Stimulated activated CD8-positive, alpha-beta memory T cell treated with anti-CD3 and anti-CD28 coated beads, Interleukin-15, amount 100 ng/mL, for 1 hour (primary cell): ENCODE data around the gene RPTOR.

Experiments used
- DNase-seq: peaks from one replicate; pipeline ENCODE4 v3.0.0-alpha.2; 2020; ENCODE audit warnings: low read depth

The RPTOR gene

DNA sequence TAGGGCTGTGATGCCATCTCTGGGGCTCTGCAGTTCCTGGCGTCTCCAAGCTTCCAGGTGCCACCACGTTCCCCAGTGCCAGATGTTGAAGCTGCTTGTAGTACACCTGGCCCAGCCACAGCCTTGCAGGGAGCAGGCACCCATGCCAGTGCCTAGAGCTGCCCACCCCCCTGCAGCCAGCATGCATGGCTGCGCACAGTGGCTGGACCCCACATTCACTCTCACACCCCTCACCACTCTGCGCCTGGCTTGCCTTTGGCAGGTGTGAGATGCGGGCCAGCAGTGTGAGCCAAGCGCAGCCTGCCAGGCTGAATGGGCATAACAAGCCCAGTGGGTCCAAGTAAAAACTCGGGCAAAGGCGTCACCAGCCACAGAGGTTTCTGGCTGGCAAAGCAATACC lies 371.6 kb downstream of the RPTOR start:
- no peak for DNase-seq

DNA sequence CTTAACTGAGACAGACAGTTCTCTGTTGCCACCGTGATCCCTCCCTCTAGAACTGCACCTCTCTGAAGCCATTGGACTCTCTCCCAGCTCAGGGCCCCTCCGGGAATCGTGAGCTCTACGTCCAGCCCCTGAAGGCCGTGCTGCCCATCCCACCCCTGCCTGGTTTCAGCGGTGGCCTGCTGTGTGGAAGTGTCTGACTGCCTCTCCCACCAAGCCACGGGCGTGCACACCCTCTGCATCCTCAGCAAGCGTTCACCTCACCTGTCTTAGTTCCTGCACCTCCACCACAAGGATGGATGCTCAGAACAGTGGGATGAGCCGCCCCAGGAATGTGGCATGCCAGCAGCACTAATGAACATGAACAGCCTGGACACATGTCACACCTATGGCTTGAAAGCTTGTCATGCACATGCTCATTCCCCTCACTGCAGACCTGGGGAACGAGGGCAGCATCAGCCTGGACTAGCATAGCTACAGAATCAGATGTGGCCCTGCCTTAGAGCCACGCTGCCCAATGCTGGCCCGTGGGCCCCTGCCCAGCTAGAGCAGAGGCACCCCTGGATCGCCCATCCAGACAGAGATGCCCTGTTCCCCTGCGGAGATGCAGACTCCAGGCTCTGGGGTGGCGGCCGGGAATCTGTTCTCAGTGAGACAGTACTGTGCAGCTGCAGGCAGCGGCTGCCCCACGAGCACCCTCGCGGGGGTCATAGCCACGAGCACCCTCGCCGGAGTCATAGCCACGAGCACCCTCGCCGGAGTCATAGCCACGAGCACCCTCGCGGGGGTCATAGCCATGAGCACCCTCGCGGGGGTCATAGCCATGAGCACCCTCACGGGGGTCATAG lies 373.3 kb downstream of the RPTOR start:
- no peak for DNase-seq

DNA sequence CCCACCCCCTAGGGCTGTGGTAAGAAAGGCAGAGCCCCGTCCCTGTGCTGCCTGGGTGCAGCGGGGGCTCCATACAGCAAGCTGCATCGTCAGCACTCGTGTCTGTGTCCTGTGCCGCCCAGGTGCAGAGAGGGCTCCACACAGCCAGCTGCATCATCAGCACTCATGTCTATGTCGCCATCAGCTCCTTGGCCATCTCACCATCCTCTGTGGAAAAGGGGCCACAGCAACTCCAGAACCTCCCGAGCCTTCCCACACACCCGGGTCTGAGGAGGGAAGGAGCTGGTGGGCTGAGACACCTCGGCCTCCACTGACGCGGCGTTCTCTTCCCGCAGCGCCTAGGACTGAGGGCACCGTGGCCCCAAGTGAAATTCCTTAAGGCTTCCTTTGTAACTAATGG lies 374.1 kb downstream of the RPTOR start:
- DNase-seq: no peak

DNA sequence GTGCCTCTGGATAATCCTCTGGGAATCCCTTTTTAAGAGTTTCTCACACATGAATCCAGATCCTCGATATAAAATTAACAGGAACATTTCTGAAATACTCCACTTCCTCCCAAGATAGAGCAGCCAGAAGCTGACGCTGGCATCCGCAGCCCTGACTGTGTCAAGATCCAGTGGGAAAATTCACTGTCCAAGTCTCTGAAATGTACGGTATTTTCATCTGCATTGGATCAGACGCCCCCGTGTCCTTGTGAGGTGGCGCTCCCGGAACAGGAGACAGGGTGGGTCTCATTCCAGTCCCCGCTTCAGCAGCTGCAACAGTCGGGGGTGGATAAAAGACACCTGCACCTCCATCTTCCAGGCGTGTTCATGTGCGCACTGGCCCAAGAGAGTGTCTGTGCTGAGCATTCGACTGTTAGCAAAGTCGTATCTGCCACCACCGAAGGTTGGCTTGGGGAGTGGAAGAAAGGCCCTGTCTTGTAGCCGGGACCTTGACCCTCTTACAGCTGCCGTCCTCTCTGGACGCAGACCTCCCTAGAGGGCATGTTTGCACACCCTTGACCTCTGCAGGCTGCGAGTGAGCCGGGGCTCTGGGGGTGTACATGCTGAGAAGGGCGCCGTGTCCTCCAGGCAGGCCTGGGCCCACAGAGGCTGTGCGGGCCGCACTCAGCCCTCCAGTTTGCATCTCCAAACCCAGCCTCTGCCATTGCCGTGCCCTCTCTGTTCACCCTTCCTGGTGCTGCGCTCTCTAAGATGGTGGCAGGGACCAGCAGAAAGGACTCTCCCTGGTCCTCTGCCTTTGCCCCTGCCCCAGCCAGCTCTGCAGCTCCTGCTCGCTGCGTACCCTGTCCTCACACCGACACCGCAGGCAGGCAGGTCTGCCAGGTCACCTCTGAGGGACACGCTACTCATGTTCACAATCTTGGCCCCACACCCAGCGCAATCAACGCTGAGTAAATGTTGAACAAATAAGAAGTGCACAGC lies 375.0 kb downstream of the RPTOR start:
- DNase-seq: no peak

DNA sequence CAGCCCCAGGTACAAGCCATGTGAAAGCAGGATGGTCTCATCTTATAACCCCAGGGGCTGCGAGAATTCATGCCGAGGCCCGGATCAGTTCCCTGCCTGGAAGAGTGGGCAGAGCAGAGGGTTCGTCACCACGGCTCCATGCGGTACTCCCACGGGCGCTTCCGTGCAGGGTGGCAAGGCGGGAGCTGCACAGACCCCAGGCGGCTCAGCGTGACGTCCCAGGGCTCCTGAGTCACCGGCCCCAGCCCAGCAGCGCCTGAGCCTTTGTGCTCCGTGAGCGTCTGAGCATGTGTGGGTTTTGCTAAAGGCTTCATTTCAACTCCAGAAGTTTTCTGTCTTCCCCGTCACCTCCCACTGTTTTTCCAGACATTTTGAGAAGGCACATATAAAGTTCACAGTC lies 375.8 kb downstream of the RPTOR start:
- DNase-seq: no peak

DNA sequence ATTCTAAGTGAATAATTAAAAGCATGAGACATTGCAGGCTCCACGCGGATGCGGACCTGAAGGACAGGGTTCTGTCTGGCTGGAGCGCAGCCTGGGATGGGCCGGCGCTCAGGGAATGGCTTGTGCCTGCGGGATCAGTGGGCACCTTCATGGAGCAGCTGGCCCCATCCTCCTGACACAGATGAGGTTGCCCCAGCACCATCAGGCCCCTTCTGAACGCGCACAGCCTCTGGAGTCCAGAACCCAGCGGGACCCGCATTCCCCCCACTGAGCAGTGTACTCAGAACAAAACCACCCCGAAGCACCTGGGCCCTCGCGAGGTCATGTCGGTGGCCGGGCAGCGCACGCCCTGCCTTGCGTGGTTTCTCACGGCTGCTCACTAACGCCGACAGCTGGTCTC lies 376.5 kb downstream of the RPTOR start:
- DNase-seq: no peak

DNA sequence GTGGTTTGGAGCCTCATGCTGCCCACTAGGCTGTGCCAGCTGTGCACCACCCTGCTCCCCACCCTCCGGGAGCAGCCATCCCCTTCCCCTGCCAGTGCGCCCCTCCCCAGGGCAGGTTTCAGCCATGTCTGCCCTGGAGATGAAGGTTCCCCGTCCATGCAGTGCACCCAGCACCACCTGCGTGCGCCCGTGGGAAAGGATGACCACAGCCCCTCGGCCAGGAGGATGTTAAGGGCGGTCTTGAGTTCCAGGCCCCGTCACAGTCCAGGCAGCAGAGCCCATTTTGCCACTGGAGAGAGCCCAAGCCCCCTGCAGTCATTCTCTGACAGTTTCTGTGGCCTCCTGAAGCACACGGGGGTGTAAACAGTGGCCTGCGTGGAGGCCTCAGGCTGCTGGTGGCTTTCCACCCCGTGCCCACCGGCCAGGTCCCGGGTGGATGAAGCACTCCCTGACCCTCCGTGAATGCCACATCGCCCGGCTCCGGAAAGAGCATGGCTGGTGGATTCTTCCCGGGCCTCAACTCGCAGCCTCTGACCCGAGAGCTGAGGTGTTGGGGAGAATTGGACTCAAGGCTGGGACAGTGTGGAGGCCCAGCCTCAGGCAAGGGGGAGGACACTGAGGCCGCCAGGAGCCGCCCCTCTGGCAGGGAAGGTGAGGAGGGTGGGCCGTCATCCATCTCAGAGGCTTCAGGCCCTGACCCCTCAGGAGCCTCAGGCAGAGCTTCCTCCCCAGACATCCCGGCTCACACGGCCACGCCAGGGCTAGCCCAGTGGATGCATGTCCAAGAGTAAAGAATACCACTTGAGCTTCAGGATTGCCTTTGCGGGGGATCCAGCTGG lies 377.3 kb downstream of the RPTOR start:
- DNase-seq: no peak

DNA sequence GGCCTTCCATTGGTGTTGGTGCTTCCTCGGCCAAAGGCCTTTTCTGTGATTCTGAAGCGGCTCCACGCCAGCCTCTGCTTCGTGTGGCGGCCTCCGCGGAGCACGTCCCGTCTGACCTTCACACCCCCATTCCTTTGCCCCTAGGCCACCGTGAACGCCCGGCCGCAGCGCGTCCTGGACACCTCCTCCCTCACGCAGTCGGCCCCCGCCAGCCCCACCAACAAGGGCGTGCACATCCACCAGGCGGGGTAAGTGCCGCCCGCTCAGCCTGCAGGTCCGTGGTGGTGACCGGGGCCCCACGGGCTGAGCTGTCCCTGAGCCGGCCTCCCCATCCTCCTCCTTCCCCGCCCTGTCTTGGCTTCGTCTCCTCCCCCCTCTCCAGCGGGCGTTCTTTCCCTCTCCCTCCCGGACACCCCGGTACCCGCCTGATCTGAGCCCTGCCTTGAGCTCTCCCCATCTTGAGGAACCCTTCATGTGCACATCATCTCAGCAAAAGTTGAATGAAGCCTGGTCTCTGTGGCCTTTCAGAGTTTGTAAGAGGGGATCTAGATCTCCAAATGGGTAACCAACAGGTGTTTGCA lies 378.0 kb downstream of the RPTOR start:
- no peak for DNase-seq

DNA sequence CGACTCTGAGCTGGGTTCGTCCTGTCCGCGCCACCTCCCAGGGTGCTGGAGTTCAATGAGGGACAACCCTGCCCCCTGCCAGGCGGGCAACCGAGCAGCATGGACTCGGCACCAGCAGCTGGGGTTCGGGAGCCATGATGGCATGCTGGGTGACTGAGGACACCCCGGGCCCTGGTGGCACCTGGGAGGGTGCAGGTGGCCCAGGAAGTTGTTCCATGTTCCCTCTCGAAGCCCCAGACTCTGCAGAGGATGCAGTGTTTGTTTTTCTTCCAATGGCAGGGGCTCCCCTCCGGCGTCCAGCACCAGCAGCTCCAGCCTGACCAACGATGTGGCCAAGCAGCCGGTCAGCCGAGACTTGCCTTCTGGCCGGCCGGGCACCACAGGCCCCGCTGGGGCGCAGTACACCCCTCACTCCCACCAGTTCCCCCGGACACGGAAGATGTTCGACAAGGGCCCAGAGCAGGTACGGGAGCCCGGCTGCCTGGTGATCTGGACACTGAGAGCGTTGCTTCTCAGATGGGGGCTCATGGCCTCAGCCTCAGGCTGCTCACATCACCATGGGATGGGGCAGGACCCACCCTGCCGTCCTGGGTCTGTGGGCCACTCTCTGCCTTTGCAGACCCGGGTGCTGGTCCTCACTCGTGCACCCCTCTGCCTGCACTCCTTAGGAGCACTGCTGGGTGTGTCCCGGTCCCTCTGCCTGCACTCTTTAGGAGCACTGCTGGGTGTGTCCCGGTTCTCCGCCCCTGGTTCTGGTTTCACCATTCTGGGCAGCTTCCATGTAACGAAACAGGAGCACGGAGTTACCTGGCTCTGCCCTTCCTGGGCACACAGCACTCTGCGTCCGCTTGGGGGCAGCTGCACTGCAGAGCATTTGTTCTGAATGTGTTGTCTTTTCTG lies 378.8 kb downstream of the RPTOR start:
- no peak for DNase-seq

DNA sequence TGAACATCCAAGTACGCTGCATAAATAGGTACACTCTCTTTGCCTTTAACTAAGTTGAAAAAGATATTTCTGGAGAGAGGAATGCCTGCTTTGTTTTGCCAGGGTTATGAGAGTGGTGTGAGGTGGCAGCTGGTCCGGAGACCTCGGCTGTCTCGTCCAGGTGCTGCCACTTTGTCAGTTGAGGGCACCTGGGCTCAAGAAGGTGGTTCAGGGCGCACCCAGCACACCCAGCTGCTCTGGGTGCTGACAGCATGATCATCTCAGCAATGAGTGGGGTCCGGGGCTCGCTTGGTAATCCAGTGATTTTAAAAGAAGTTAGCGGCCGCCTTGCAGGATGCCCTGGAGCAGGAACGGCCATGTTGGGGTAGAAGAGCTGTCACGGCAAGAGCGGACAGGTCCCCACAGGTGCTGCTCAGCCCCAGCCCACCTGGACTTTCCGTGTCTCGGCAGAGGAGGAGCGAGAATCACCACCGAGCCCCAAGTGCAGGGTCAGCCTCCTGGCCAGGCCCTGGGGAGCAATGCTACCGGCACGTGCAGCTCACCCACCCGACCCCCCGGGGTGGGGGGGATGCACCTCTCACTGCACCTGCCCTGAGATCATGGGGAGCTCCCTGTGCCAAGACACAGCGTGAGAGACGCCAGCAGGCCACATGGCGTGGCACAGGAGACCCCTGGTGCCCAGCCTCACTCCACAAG lies 379.6 kb downstream of the RPTOR start:
- no peak for DNase-seq

DNA sequence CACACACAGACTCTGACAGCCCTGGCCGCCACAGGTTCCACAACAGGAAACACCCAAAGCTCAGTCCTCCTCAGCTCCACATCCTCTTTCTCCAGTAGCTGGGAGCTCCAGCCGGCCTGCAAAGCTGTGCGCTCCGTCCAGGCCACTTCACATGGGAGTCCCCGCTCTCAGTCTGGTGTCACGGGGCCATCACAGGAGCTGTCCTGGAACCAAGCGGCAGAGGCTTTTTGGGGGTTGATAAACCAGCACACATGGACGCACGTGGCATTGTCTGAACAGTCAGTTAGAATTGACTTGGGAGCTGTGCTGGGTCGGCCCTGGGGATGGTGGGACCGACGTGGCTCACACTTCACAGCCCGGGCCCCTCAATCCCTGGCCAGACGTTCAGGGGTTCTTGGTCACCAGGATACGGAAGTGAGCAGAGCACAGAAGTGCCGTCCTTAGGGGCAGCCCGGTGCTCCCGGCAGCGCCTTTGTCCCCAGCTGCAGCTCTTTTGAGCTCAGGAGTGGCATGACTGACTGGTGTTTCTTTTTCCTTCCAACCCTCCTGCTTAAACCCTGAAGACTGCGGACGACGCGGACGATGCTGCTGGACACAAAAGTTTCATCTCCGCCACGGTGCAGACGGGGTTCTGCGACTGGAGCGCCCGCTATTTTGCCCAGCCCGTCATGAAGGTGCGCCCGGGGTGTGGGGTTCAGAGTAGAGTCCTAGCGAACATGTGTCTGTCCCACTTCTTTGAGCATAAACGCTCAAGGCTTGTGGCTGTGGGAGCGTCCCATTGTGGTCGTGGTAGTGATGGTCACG lies 380.4 kb downstream of the RPTOR start:
- DNase-seq: no peak

DNA sequence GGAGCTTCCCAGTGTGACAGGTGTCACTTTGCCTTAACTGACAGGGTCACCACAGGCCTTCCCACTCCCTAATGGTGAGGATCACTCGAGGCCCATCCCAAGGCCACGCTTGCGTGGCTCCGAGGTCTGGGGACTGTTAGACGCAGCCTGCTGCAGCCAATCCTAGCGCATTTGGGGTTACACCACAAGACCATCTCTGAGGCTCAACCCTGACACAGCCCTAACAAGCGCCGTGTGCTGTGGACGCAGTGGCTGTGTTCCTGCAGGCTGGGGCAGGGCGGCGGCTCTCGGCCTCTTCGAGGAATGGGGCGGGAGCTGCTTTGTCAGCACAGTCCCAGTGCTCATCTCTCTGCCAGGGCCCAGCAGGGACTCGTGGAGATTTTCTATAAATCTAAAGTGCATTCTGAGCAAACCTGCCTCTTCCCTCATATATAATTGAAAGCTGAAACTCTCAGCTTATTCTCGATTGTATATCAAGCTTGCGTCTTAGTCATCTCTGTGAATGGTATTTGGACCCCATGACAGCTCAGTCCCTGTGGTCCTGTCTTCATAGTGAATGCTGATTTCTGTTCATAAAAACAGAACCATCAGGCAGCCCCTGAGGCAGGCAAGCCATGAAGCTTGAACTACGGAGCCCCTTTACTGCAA lies 381.2 kb downstream of the RPTOR start:
- no peak for DNase-seq

DNA sequence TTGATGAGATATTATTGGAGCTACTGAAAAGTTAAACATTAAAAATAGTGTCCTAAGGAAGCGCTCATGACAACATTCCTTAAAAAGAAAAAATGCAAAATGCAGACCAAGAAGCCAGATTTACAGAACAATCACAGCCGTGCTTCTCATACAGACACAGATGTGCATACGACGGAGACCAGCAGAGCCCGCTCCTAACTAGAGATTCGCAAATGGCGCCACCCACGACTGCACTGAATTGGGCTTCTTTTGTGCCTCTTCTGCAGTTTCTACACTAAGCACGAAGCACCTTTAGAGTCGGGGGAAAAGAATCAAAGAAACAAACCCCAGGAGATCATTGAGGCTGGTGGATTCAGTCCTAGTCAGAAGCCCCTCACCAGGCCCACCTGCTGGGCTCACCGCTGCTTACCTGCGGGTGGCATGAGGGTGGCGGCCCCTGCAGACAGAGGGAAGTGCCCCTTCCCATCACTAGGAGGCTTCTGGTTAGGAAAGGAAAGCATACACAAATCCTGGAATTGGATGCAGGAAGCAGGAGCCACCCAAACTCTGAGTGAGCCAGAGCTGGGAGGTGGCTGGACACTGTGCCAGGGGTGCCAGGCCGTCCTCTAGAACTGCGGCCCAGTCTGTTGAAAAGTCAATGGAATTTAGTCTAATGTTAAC lies 382.1 kb downstream of the RPTOR start:
- DNase-seq: no peak

DNA sequence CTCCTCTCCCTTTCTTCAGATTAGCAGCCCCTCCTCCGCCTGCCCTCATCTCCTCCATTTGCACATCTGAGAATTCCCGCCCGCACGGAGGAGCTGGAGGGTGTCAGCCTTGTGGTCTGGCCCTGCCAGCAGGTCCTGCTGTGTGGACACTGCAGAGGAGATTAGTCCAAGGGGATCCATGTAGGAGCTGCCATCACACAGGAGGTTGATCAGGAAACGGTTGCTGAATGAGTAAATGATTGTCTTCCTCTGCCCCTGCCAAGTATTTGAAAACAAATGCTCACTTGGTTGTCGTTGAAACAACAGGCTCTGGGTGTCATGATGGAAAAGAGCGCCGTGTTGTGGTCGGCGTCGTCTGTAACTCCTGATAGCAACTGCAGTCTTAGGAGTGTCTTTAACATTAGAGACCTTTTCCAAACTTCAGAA lies 383.2 kb downstream of the RPTOR start:
- no peak for DNase-seq

DNA sequence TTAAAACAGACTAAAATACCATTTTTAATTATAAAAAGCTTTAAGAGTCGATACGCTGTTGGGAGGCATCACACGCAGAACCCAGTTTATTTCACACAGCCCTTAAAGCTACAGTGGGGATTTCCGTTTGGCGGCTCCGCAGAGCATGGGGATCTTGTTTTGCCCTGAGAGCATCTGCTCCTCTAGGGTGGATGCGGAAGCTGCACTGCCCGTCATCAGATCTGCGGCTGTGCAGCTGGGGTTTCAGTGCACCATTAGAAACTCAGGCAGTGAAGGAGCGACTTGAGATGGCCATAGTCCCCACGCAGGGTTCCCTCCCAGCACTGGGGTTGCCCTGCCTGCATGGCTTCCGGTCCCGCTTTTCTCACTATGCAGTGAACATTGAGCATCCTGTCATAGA lies 384.8 kb downstream of the RPTOR start:
- DNase-seq: no peak

DNA sequence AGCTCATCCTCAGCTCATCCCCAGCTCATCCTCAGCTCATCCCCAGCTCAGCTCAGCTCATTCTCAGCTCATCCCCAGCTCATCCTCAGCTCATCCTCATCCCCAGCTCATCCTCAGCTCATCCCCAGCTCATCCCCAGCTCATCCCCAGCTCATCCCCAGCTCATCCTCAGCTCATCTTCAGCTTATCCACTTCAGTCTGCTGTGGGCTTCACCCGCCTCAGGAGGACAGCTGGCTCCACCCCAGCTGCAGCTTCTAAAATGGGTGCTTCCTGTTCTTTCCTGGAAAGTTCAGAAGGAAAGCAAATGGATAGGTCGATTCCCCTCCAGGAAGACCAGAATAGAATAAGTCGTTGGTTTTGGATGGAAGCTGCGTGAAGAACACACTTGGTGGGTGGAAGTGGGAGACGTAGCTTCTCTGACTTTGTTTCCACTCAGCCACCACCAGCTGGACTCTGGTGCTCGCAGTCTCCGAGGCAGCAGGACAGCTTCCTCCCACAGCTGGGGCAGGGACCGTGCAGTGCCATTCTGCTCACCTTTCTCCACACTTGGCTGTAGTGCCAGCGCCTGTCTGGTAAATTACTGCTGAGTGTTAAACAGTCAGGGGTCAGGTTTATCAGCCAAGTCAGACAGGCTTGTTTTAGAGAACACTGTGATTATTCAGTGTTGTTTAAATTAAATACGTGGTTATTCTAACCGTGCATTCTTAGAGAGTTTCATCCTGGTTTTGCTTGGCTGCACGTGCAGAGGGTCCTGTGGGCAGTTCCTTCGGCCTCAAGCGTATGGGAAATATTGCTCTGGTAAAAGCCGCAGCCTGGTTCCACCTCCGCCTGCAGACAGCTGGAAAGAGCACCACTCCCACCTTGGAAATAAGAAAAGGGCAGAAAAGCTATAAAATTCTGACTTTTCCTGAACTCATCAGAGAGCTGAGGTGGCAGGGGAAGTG lies 386.0 kb downstream of the RPTOR start:
- no peak for DNase-seq
